Mesothelial cell of epicardium (in vitro differentiated cells): ENCODE measurements around the gene FBRSL1. TPM values are rescaled to one million over a fixed set of nuclear protein-coding genes. Genes with fewer than 3 reads are reported as not detected.

Experiments
- DNase-seq, 2 experiments: peaks; one replicate each; pipeline ENCODE4 v3.0.0; 2021; ENCODE audit warnings: low spot score in 2 of 2; ENCODE audit not compliant: unreplicated experiment in 2 of 2
- H3K27ac Mint-ChIP-seq: 2 replicates; pipeline ENCODE4 v1.8.0; 2021; ENCODE audit warnings: mixed read lengths
- H3K27me3 Mint-ChIP-seq: 2 replicates; pipeline ENCODE4 v1.8.0; 2021; ENCODE audit warnings: low read depth, mixed read lengths
- H3K36me3 Mint-ChIP-seq: 2 replicates; pipeline ENCODE4 v1.8.0; 2021; ENCODE audit warnings: mixed read lengths
- H3K4me1 Mint-ChIP-seq: 2 replicates; pipeline ENCODE4 v1.8.0; 2021; ENCODE audit warnings: mixed read lengths
- H3K4me3 Mint-ChIP-seq: 2 replicates; pipeline ENCODE4 v1.8.0; 2021; ENCODE audit warnings: mild to moderate bottlenecking, moderate library complexity, mixed read lengths
- H3K9me3 Mint-ChIP-seq: 2 replicates; pipeline ENCODE4 v1.8.0; 2021; ENCODE audit warnings: mixed read lengths
- total RNA-seq: library from RNA; stranded (reverse); gene quantifications from 3 replicates; pipeline ENCODE4 v1.2.1, GENCODE V29; 2021
- TF ChIP-seq, protein P1 (sequence below): fragments of 200-600 bp; sonication (generic); IDR thresholded peaks from one replicate; pipeline ENCODE4 v1.5.0; 2021; ENCODE audit warnings: antibody characterized with exemption; ENCODE audit not compliant: unreplicated experiment

FBRSL1 gene
- total RNA-seq, 1 donor from 2014 or later = 115 TPM

DNA sequence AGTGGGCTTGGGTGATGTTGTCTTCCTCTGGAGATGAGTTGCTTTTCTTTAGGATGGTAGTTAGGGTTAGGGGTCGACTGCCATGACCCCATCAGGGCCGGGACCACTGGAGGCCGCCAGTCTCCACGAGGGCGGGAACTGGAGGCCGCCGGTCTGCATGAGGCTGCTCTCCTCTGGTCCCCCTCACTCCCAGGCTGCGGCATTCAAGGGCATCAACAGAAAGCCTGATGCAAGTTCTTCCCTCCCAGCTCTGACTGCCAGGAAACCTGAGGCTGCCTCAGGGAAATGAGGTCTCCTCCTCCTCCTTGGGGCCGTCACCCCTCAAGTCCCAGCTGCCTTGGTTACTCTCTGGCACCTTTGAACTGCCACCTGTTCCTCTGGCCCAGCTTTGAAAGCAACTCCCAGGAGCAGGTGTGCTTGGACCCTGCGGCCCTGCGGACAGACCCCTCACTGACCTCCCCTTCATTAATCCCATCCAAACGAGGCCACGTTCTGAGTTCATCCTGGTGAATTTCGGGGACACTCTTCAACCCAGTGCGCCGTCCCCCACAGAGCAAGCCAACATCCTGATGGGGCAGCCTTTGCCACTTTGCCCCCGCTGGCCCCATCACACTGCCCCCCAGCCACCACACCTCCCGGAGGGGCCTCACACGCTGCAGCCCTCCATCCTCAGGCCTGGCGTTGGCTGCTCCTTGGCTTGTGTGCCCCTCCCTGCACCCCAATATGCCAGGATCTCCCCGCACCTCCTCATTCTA lies 37.2 kb upstream of the FBRSL1 start:
- Mint-ChIP-seq H3K4me1 (no peaks in the 10 kb centered on the region), H3K4me3 (no peak overlapping the region), H3K27ac (no peak overlapping the region), H3K9me3 (no peaks in the 10 kb centered on the region), H3K27me3 (peaks cover 37% of the 10 kb centered on the region), H3K36me3 (no peaks in the 10 kb centered on the region)
- TF ChIP-seq, protein P1, sequence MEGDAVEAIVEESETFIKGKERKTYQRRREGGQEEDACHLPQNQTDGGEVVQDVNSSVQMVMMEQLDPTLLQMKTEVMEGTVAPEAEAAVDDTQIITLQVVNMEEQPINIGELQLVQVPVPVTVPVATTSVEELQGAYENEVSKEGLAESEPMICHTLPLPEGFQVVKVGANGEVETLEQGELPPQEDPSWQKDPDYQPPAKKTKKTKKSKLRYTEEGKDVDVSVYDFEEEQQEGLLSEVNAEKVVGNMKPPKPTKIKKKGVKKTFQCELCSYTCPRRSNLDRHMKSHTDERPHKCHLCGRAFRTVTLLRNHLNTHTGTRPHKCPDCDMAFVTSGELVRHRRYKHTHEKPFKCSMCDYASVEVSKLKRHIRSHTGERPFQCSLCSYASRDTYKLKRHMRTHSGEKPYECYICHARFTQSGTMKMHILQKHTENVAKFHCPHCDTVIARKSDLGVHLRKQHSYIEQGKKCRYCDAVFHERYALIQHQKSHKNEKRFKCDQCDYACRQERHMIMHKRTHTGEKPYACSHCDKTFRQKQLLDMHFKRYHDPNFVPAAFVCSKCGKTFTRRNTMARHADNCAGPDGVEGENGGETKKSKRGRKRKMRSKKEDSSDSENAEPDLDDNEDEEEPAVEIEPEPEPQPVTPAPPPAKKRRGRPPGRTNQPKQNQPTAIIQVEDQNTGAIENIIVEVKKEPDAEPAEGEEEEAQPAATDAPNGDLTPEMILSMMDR = no peak
- DNase-seq = no peak

DNA sequence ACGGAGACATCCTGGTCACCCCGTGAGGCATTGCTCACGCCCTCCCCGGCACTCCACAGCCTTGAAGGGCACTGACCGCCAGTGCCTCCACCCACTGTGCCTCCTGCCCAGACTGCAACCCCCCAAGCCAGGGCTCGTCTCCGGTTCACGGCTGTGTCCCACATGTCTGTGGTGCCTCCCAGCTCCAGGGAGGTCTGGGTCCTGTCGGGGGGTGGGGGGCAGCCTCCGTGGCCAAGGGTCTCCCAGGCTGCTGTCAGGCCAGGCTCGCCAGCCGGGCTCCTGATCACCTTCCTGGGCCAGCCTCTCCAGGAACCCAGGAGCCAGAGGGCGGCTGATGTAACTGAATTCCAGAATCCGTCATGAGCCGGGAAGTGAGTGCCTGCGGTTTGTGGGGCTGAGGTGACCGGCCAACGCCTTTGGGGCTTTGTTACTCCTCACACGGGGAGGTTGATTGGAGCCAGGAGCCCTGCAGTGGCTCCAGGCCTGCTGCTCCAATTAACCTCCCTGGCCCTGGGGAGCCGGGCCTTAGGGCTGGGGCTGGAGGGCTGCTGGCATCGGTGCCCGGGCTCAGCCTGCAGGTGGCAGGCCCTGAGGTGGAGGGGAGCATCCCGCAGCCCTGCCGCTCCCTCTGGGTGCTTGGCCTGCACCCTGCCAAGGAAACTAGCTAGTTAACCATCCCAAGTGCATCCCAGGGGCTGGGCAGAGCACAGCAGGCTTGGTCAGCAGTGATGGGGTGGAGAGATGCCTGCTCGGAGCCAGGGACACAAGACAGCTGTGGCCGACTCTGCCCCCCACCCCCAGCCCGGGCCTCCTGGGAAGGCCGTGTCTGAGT lies 36.4 kb upstream of the FBRSL1 start:
- H3K4me1 Mint-ChIP-seq = no peaks in the 10 kb centered on the region
- TF ChIP-seq, protein P1 = no peak
- H3K4me3 Mint-ChIP-seq = no peak overlapping the region
- peaks cover 33% of the 10 kb centered on the region for H3K27me3 Mint-ChIP-seq
- H3K27ac Mint-ChIP-seq = no peak overlapping the region
- no peaks in the 10 kb centered on the region for H3K36me3 Mint-ChIP-seq
- no peak for DNase-seq
- H3K9me3 Mint-ChIP-seq = no peaks in the 10 kb centered on the region

DNA sequence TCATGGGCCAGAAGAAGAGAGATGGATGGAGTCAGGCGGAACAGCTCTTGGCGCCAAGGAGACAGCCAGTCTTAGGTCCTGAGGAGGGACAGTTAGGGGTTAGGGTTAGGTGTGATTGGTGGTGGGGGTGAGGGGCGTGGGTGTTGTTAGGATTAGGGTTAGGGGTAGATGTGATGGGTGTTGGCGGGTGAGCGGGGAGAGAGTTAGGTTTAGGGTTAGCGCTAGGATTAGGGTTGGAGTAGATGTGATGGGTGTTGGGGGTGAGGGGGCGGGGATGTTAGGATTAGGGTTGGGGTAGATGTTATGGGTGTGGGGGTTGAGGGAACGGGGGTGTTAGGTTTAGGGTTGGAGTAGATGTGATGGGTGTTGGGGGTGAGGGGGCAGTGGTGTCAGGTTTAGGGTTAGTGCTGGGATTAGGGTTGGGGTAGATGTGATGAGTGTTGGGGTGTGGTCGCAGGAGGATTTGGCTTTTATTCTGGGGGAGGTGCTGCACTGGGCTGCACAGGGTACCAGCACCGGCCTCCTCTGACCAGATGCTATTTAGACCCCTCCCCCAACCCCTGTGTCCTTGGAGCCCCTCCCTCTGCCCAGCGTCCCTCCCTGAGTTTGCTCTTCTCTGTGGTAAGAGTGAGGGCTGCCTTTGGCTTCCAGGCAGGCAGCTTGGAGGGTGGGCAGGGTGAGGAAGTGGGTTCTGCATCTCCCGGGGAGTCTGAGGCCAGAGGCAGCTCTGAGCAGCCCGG lies 35.6 kb upstream of the FBRSL1 start:
- Mint-ChIP-seq H3K4me3 (no peak overlapping the region), H3K36me3 (no peaks in the 10 kb centered on the region), H3K4me1 (peaks cover 4% of the 10 kb centered on the region), H3K27me3 (peaks cover 39% of the 10 kb centered on the region), H3K27ac (no peak overlapping the region), H3K9me3 (no peaks in the 10 kb centered on the region)
- DNase-seq = no peak
- TF ChIP-seq, protein P1 = no peak

DNA sequence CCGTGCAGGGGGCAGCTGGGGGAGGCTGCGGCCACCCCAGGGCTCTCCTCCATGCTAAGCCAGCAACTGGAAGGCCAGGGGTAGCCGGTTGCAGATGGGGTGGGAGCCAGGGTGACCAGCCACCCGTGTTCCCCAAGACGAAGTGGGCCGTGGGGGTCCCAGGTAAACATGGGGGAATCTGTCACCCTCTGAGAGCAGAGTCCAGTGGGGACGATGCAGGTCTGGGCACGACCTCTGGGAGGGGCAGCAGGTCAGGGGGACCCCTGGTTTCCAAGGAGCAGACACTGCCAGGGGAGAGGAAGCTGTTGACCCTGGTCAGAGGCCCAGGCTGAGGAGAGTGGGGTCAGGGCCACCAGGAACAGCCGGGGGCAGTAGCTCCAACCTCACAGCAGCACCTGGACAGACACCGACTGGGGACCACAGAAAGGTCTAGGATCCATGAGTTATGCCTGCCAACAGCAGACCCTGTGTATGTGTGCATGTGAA lies 35.0 kb upstream of the FBRSL1 start:
- Mint-ChIP-seq H3K4me1 (peaks cover 4% of the 10 kb centered on the region), H3K36me3 (no peaks in the 10 kb centered on the region), H3K9me3 (no peaks in the 10 kb centered on the region), H3K27me3 (peaks cover 38% of the 10 kb centered on the region), H3K27ac (no peak overlapping the region), H3K4me3 (no peak overlapping the region)
- TF ChIP-seq, protein P1 = no peak
- no peak for DNase-seq

DNA sequence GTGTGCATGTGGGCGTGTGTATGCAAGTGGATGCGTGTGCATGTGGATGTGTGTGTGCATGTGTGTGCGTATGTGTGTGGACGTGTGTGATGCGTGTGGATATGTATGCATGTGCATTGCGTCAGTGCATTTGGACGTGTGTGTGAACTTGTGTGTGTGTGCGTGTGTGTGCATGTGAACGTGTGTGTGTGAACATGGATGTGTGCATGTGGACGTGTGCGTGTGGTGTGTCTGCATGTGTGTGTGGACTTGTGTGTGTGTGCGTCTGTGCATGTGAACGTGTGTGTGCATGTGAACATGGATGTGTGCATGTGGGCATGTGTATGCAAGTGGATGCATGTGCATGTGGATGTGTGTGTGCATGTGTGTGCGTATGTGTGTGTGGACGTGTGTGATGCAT lies 34.4 kb upstream of the FBRSL1 start:
- Mint-ChIP-seq H3K9me3 (no peaks in the 10 kb centered on the region), H3K4me3 (no peak overlapping the region), H3K4me1 (peaks cover 4% of the 10 kb centered on the region), H3K36me3 (no peaks in the 10 kb centered on the region), H3K27me3 (peaks cover 38% of the 10 kb centered on the region), H3K27ac (no peak overlapping the region)
- TF ChIP-seq, protein P1 = no peak
- DNase-seq = no peak
